ENCODE measurements around the gene TXLNA.

GRCh38 chr1:32234792-32235191 is 55.3 kb downstream of the TXLNA start:
- TF ChIP-seq CTCF (IDR thresholded peaks at IDR 0.05; ENCODE audit: low read depth, low read length, poor library complexity, severe bottlenecking): no peak
- TF ChIP-seq EZH2phosphoT487 (IDR thresholded peaks at IDR 0.05; ENCODE audit: borderline replicate concordance, low read length): no peak

All from DOHH2 (cell line).